ENCODE data around the gene TSSC4. TPM values are rescaled to one million over a fixed set of nuclear protein-coding genes. Genes with fewer than 3 reads are reported as not detected.

TSSC4 gene
- total RNA-seq, 2 donors from 2014 or later, result 26.7 to 40.3 TPM

- no peak for DNase-seq (ENCODE audit: low spot score)
- H3K27ac ChIP-seq, result no peak overlapping the region
- H3K36me3 ChIP-seq, result no peaks in the 10 kb centered on the region
- no peak for TF ChIP-seq CTCF (IDR thresholded peaks at IDR 0.05)
- no peaks in the 10 kb centered on the region for H3K9me3 ChIP-seq
- H3K4me3 ChIP-seq, result no peak overlapping the region
- peaks cover 0 to under 1% of the 10 kb centered on the region in 2 donors for H3K4me1 ChIP-seq
- no peaks in the 10 kb centered on the region for H3K27me3 ChIP-seq
Observed at GRCh38 chr11:2414616-2415015, 14.1 kb downstream of the TSSC4 start.

GRCh38 chr11:2415171-2415570, 14.6 kb downstream of the TSSC4 start:
- Histone ChIP-seq H3K4me1 (peaks cover 0 to 6% of the 10 kb centered on the region in 2 donors), H3K27ac (no peak overlapping the region), H3K9me3 (no peaks in the 10 kb centered on the region), H3K4me3 (no peak overlapping the region), H3K27me3 (no peaks in the 10 kb centered on the region), H3K36me3 (no peaks in the 10 kb centered on the region)
- no peak for TF ChIP-seq CTCF (IDR thresholded peaks at IDR 0.05)
- no peak for DNase-seq (ENCODE audit: low spot score)

GRCh38 chr11:2415601-2416380, 15.2 kb downstream of the TSSC4 start:
- H3K9me3 ChIP-seq, result no peaks in the 10 kb centered on the region
- TF ChIP-seq CTCF (IDR thresholded peaks at IDR 0.05), result no peak
- H3K4me1 ChIP-seq, result peaks cover 0 to 12% of the 10 kb centered on the region in 2 donors
- no peaks in the 10 kb centered on the region for H3K27me3 ChIP-seq
- no peak for DNase-seq (ENCODE audit: low spot score)
- no peaks in the 10 kb centered on the region for H3K36me3 ChIP-seq
- H3K27ac ChIP-seq, result no peak overlapping the region
- H3K4me3 ChIP-seq, result no peak overlapping the region

GRCh38 chr11:2416765-2417164, 16.2 kb downstream of the TSSC4 start:
- Histone ChIP-seq H3K27ac (no peak overlapping the region), H3K9me3 (no peaks in the 10 kb centered on the region), H3K36me3 (no peaks in the 10 kb centered on the region), H3K27me3 (no peaks in the 10 kb centered on the region), H3K4me1 (peaks cover 0 to 14% of the 10 kb centered on the region in 2 donors), H3K4me3 (no peak overlapping the region)
- DNase-seq (ENCODE audit: low spot score), result no peak
- no peak for TF ChIP-seq CTCF (IDR thresholded peaks at IDR 0.05)

- no peak overlapping the region for H3K4me3 ChIP-seq
- no peaks in the 10 kb centered on the region for H3K36me3 ChIP-seq
- DNase-seq (ENCODE audit: low spot score), result no peak
- H3K27ac ChIP-seq, result no peak overlapping the region
- no peaks in the 10 kb centered on the region for H3K9me3 ChIP-seq
- H3K4me1 ChIP-seq, result peaks cover 0 to 14% of the 10 kb centered on the region in 2 donors
- no peak for TF ChIP-seq CTCF (IDR thresholded peaks at IDR 0.05)
- H3K27me3 ChIP-seq, result no peaks in the 10 kb centered on the region
Observed at GRCh38 chr11:2417856-2418692, 17.5 kb downstream of the TSSC4 start.
